B cell (primary cell): ENCODE measurements around the gene CACNG4.

Experiments
- EZH2 ChIP-seq: IDR thresholded peaks from 2 replicates; pipeline ENCODE4 v1.6.1; 2012; ENCODE audit warnings: borderline replicate concordance, low read depth, mild to moderate bottlenecking, moderate library complexity, low read length; ENCODE audit not compliant: insufficient read depth, poor library complexity, severe bottlenecking
- TF ChIP-seq, protein P1 (sequence below): fragments of 200-600 bp; IDR thresholded peaks from one replicate; pipeline ENCODE4 v1.8.0; 2022; ENCODE audit warnings: antibody characterized with exemption, mild to moderate bottlenecking

DNA sequence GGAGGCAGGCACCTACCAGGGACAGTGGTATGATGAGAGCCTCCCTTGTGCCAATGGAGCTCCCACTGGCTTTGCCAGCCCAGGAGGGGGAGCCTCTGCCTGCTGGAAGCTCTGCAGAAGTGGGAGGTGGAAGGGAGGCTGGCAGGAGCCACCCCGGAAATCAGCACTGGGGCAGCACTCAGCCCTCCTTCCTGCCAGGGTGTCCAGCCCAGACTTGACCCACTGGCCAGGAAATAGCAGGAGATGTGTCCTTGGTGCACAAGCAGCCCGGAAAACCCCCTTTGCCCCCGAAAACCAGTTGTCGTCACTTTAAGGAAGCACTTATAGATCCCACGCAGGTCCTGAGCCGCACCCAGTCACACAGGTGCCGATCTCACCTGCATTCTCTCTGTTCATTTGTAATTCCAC, 49.3 kb upstream of the CACNG4 start:
- TF ChIP-seq, protein P1, sequence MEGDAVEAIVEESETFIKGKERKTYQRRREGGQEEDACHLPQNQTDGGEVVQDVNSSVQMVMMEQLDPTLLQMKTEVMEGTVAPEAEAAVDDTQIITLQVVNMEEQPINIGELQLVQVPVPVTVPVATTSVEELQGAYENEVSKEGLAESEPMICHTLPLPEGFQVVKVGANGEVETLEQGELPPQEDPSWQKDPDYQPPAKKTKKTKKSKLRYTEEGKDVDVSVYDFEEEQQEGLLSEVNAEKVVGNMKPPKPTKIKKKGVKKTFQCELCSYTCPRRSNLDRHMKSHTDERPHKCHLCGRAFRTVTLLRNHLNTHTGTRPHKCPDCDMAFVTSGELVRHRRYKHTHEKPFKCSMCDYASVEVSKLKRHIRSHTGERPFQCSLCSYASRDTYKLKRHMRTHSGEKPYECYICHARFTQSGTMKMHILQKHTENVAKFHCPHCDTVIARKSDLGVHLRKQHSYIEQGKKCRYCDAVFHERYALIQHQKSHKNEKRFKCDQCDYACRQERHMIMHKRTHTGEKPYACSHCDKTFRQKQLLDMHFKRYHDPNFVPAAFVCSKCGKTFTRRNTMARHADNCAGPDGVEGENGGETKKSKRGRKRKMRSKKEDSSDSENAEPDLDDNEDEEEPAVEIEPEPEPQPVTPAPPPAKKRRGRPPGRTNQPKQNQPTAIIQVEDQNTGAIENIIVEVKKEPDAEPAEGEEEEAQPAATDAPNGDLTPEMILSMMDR: no peak
- no peak for TF ChIP-seq EZH2
